ENCODE results near the gene SH2D1B.
"Not testable (repeated sequence)": the region's sequence is repeated elsewhere in the genome, so short reads cannot be mapped to it uniquely, and the experiment has no call there.

The SH2D1B gene

GRCh38 chr1:162430583-162430982 is 18.6 kb upstream of the SH2D1B start:
- Mint-ChIP-seq H3K27me3 (ENCODE audit: low read depth) (peaks cover 3% of the 10 kb centered on the region), H3K4me3 (no peak overlapping the region), H3K4me1 (no peaks in the 10 kb centered on the region), H3K27ac (no peak overlapping the region), H3K9me3 (peaks cover 2% of the 10 kb centered on the region), H3K36me3 (ENCODE audit: low read depth) (no peaks in the 10 kb centered on the region)
- TF ChIP-seq CTCF (IDR thresholded peaks at IDR 0.05; ENCODE audit: unreplicated experiment in 3 of 3), result no peak

DNA sequence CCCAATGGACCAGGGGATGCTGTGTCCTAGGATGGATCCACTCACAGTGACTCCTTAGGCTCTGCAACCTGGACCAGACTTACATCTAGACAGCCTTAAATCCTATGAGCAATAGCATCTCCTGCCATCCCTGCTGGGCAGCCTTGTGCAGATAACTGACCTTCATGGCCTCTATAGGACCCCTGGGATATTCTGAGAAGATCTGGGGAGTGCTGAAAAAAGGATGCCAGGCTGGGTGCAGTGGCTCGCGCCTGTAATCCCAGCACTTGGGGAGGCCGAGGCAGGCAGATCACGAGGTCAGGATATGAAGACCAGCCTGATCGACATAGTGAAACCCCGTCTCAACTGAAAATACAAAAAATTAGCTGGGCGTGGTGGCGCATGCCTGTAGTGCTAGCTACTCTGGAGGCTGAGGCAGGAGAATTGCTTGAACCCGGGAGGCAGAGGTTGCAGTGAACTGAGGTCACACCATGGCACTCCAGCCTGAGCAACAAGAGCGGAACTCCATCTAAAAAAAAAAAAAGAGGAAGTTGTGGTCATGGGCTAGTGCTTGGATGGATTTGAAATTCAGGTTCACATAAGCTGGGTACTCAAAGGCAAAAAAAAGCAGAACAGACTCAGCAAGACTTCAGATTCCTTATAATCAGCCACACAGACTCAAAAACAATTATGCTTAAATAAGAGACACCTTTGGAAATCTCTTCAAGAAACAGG is 10.9 kb upstream of the SH2D1B start:
- H3K27me3 Mint-ChIP-seq (ENCODE audit: low read depth), result no peaks in the 10 kb centered on the region
- H3K4me1 Mint-ChIP-seq, result no peaks in the 10 kb centered on the region
- no peak overlapping the region for H3K4me3 Mint-ChIP-seq
- peaks cover 12% of the 10 kb centered on the region for H3K9me3 Mint-ChIP-seq
- no peaks in the 10 kb centered on the region for H3K36me3 Mint-ChIP-seq (ENCODE audit: low read depth)
- H3K27ac Mint-ChIP-seq, result no peak overlapping the region
- TF ChIP-seq CTCF (IDR thresholded peaks at IDR 0.05; ENCODE audit: unreplicated experiment in 3 of 3), result no peak

GRCh38 chr1:162421258-162422164 is 9.6 kb upstream of the SH2D1B start:
- H3K4me3 Mint-ChIP-seq, result no peak overlapping the region
- H3K4me1 Mint-ChIP-seq, result no peaks in the 10 kb centered on the region
- no peaks in the 10 kb centered on the region for H3K36me3 Mint-ChIP-seq (ENCODE audit: low read depth)
- H3K27me3 Mint-ChIP-seq (ENCODE audit: low read depth), result no peaks in the 10 kb centered on the region
- TF ChIP-seq CTCF (IDR thresholded peaks at IDR 0.05; ENCODE audit: unreplicated experiment in 3 of 3), result no peak
- H3K27ac Mint-ChIP-seq, result no peak overlapping the region
- H3K9me3 Mint-ChIP-seq, result peaks cover 10% of the 10 kb centered on the region

- no peaks in the 10 kb centered on the region for H3K4me1 Mint-ChIP-seq
- H3K27ac Mint-ChIP-seq, result no peak overlapping the region
- H3K27me3 Mint-ChIP-seq (ENCODE audit: low read depth), result no peaks in the 10 kb centered on the region
- H3K36me3 Mint-ChIP-seq (ENCODE audit: low read depth), result no peaks in the 10 kb centered on the region
- peaks cover 18% of the 10 kb centered on the region for H3K9me3 Mint-ChIP-seq
- no peak overlapping the region for H3K4me3 Mint-ChIP-seq
- no peak for TF ChIP-seq CTCF (IDR thresholded peaks at IDR 0.05; ENCODE audit: unreplicated experiment in 3 of 3)
These were observed 8.2 kb upstream of the SH2D1B start for GRCh38 chr1:162420120-162420519.

- not testable (repeated sequence) for H3K4me1 Mint-ChIP-seq, H3K27ac Mint-ChIP-seq
These were observed 7.6 kb upstream of the SH2D1B start for GRCh38 chr1:162419450-162419931.

GRCh38 chr1:162418584-162418983 is 6.6 kb upstream of the SH2D1B start:
- peaks cover 15% of the 10 kb centered on the region for H3K9me3 Mint-ChIP-seq
- H3K4me3 Mint-ChIP-seq; H3K36me3 Mint-ChIP-seq (ENCODE audit: low read depth); H3K4me1 Mint-ChIP-seq; H3K27ac Mint-ChIP-seq; H3K27me3 Mint-ChIP-seq (ENCODE audit: low read depth): not testable (repeated sequence)

More at GRCh38 chr1:162419450-162419931, 7.6 kb upstream of the SH2D1B start:
- not testable (repeated sequence) for H3K27me3 Mint-ChIP-seq (ENCODE audit: low read depth); H3K36me3 Mint-ChIP-seq (ENCODE audit: low read depth); H3K4me3 Mint-ChIP-seq
- peaks cover 18% of the 10 kb centered on the region for H3K9me3 Mint-ChIP-seq

Measured in nephron (organoid).